Transverse colon (tissue), 3 donors: ENCODE results near the gene ZNF595.

Source experiments
- CTCF ChIP-seq, 5 experiments: fragments of 200-600 bp in 3 of 5; fragments of 450-650 bp in 2 of 5; sonication (generic) in 3 of 5; IDR thresholded peaks; 1 replicate in 2 of 5; 2 replicates in 3 of 5; pipeline ENCODE4 v1.5.1; 2016 to 2017; ENCODE audit warnings: antibody characterized with exemption in 5 of 5, inconsistent platforms in 3 of 5, mild to moderate bottlenecking in 2 of 5, moderate library complexity in 1 of 5
- POLR2A ChIP-seq: fragments of 450-650 bp; IDR thresholded peaks from one replicate; pipeline ENCODE4 v1.6.1; 2016; ENCODE audit warnings: antibody characterized with exemption, mild to moderate bottlenecking, moderate library complexity

- no peak for TF ChIP-seq CTCF (IDR thresholded peaks at IDR 0.05)
- TF ChIP-seq POLR2A: no peak
These were observed 68.4 kb downstream of the ZNF595 start for GRCh38 chr4:121408-122084.
